ENCODE measurements around the gene PGAM1.
"Not testable (repeated sequence)": the region's sequence is repeated elsewhere in the genome, so short reads cannot be mapped to it uniquely, and the experiment has no call there.

The PGAM1 gene

DNA sequence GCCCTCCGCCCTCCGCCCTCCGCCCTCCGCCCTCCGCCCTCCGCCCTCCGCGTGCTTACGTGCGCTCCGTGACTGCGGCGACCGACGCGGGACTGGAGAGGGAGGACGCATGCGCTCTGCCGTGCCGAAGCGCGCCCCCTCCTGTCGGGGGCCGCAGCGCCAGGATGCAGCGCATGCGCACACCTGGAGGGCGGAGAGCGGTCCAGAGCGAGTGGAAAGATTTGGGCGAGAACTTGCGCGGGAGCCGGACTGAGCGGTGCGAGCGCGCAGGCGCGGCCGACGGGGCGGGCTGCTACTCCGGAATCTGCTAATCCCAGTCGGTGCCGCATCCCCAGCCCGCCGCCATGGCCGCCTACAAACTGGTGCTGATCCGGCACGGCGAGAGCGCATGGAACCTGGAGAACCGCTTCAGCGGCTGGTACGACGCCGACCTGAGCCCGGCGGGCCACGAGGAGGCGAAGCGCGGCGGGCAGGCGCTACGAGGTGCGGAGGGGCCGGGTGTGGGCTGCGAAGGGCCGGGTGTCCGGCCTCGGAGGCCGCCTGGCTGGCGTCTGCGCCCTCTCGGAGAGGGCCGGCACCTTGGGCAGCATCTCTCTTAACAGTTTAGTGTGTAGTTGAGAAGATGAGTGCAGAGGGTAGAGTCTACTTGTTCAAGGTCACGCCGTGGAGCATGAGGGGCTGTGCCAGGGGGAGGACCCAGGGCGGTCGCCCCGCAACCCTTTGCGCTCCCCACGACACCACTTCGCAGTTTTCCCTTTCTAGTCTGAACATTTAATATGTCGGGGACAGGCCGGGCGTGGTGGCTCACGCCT lies at the start of gene PGAM1:
PGAM1 (plus strand) TSS at position 228 of the 812 bp plus-strand sequence; CDS start at position 345, 117 bp downstream.
- peak; percentile 87 to 94 (median 89) for DNase-seq

DNA sequence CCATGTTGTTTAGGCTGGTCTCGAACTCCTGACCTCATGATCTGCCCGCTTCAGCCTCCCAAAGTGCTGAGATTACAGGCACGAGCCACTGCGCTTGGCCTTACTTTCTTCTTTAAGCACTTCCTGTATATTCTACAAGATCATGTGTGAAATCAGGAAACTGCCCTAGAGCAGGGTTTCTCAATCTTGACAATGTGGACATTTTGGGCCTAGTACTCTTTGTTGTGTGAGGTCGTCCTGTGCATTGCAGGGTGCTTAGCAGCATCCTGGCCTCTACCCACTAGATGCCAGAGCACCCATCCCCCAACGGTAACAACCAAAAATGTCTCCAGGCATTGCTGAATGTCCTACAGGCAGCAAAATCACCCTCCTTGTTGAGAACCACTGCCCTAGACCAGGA lies 49.6 kb upstream of the PGAM1 start:
- no peak for DNase-seq

DNA sequence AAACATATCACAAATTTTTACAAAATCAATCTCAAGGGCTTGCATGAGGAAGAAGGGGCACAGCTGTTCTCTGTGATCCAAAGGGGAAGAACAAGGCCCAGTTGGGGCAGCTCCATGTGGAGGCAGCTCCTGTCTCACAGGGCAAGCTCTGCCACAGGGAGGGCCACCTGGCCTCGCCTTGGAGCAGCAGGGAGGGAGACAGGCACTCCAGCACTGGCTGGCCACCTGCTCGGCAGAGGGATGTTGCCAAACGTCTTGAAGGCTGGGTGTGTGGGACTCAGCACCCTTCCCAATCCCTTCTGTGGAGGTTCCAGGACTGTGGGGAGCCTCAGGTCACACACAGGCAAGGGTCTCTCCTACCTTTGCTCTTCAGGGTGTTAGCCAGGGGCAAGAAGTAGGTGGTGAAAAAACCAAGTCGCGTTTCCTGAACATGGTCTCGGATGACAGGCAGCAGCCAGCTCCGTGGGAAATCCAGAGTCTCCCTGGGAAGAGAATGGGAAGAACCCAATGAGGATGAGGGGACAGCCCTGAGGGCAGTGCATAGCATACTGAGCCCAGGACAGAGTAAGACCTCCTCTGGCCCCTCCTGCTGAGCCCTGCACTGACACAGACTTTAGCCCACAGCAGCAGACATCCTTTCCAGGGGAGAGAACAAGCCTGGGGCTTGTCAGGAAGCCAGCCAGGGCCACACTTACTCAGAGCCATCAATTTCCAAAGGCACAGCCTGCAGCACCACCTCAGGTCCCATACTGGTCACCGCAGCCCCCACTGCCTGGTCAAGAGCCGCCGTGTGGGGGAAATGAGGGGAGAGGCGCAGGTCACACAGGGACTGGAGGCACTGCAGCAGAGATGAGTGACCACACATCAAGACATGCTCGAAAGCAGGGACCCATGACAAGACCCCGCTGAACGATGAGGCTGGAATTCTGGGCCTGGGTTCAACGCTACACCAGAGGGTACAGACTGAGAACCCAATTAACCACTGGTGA lies 46.8 kb upstream of the PGAM1 start:
- DNase-seq: no peak

DNA sequence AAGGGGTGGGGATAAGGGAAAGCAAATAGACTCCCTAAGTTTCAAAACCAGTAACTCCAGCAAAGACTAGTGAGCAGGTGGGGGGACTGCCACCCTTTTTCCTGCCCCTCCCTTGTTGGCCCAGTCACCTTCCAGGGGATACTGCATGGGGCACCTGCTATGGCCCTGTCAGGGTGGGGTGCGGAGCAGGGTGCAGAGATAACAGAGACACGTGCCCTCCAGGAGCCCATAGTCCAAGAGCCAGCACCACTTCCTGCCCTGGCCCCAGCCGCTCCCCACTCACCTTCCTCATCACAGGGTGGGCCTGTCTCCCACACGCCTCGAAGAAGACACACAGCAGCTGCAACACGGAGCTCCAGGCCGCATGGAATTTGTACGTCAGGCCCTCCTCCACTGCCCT lies 45.5 kb upstream of the PGAM1 start:
- no peak for DNase-seq

DNA sequence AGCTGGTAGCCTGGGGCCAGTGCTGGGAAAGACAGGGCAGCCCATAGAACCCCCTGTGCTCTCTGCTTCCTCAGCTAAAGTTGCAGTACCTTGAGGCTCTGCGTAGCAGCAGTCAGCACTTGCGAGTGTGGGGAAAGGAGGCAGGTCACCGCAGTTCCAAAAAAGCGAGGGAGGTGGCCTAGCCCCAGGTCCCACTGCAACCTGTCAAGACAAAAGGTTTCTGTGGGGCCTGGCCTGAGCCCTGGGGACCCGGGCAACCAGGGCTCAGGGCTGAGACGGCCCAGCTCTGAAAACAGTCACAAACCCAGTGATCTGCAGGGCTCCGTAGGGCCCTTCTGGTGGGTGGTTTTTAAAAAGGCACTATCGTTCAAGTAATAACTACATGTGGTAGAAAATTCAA lies 44.4 kb upstream of the PGAM1 start:
- DNase-seq: no peak

DNA sequence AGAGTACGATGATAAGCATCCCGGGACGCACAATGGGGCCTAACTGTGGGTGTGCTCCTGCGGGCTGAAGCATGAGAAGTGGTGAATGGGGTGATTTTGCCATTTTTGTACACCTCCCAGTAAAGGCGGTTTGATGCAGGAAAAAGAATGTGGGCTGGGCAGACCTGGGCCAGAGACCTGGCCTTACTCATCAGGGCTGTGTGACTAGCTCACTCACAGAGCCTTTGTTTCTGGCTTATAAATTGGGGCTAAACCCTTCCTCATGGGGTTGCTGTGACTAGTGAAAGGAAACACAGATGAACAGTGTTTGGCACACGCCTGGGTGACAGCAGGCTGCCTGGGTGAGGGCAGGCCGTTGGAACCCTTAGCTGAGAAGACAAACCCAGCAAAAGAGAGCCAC lies 42.8 kb upstream of the PGAM1 start:
- DNase-seq: no peak

DNA sequence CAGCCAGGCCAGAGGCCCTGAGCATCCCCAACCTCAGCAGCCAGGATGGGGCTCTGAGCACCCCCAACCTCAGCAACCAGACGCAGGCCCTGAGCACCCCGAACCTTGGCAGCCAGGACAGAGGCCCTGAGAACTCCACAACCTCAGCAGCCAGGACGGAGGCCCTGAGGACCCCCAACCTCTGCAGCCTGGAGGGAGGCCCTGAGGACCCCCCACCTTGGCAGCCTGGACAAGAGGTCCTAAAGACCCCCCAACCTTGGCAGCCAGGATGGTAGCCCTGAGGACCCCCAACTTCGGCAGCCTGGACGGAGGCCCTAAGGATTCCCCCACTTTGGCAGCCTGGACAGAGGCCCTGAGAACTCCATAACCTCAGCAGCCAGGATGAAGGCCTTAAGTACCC lies 41.8 kb upstream of the PGAM1 start:
- no peak for DNase-seq

DNA sequence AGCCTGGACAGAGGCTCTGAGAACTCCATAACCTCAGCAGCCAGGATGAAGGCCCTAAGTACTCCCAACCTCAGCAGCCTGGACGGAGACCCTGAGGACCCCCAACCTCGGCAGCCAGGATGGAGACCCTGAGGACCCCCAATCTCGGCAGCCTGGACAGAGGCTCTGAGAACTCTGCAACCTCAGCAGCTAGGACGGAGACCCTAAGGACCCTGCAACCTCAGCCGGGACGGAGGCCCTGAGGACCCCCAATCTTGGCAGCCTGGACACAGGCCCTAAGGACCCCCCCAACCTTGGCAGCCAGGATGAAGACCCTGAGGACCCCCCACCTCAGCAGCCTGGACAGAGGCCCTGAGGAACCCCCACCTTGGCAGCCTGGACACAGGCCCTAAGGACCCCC lies 41.4 kb upstream of the PGAM1 start:
- no peak for DNase-seq

DNA sequence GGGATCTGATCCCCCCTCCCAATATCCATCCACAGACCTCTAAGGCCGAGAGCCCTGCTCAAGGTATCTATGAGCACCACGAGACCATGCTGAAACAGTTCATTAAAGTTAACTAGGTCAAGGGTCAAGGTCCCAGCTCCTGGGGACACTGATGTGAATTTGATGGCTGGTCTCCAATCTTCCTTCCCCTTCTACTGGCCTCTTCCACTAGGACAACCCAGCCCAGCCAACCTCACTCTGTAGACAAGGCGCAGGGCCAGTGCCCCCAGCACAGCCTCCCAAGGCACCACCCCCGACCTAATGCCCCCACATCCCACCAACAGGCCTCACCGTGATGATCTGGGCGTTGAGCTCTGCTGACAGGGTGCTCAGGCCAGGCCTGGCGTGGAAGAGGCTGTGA lies 40.4 kb upstream of the PGAM1 start:
- no peak for DNase-seq

DNA sequence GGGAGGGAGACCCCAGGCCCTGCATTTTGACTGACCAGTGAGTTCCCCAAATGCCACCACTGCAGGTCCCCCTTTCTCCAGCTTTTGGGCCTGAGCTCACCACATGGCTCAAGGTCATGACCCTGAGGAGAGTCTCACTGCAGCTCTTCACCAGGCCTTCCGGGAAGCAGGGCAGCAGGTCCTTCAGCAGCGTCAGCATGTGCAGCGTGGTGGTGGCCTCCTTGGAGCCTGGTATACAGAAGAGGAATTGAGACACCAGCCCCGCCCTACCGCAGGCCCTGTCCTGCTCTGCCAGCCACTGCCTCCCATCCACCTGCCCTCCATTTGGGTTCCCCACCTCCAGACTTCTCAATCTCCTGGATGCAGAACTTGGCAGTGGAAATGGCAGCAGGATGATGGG lies 37.8 kb upstream of the PGAM1 start:
- DNase-seq: no peak

DNA sequence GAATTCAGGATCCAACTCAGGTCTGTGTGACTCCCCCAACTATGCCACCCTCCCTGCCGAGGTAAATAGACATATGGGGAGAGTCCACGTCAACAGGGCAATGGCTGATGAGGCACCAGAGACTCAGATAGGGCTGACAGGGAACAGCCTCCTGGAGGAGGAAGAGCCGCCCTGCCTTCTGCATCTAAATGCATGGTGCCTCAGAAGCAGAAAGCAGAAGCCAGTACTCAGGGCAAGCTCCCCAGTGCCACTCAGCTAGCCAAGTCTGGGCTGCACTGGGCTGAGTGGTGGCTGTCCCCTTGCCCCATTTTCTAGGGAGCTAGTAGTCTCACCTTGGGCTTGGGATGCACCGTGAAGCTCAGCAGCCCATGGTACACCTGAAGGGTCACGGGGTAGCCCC lies 35.9 kb upstream of the PGAM1 start:
- no peak for DNase-seq

DNA sequence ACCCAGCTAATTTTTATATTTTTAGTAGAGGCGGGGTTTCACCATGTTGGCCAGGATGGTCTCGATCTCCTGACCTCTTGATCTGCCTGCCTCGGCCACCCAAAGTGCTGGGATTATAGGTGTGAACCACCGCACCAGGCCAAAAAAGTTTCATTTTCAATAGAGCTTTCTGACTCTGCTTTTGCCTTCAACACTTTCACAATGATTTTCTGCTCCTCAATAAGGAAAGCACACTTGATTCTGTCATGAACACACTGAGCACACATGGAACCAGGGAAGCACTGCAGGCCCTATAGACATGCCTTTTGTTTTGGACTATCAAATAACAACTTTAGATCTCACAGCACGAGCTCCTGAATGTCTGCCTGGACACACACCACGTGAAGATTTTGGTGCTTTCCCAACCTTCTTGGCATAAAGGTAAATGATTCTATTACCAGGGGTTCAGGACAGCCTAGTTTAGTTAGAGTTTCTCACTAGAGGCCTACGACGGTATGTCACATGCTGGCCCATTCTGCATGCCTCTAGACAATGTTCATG lies 32.9 kb upstream of the PGAM1 start:
- DNase-seq: no peak

DNA sequence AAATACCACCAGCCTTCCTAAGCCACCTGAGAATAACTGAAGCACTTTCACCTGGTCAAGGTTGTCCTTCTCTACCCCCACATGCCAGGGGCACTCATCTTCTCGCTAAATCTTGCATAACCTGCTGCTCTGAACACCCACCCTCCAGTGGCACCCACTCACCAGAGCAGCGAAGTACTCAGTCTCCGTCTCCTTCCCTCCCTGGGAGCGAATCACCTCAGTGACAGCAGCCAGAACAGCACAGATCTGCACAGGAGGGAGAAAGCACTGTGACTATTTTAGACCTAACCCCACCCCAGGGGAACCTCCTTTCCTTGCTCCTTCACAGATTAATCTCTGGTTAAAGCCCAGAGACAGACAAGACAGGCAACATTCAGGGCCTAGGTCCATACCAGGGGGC lies 29.9 kb upstream of the PGAM1 start:
- DNase-seq: no peak

DNA sequence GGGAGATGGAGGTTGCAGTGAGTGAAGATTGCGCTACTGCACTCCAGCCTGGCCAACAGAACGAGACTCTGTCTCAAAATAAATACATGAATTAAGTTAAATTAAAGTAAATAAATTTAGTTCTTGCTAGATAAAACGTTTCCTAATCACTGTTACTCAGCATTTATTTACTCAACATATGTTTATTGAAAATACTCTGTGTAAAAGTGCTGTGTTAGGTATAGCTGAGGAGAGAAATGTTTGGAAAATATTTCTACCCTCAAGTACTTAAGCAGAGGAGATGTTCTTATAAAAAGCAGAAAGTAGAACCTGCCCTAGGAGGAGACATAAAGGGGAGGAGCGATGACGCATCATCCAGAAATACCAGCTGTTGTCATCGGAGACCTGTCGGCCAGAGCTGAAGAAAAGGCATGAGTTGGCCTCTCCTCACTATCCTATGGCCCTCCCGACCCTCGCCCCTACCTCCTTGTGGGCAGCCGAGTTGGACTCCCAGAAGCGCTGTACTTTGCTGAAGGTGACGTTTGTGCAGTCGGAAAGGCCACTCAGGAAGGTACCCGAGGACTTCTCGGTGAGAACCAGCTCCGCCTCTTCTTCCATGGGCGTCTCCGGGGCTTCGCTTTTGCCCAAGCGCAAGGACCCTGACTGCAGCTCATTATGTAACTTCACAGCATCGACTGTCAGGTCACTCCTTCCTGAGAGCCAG lies 26.0 kb upstream of the PGAM1 start:
- DNase-seq: peak in 2 of 3 experiments; percentile 8 to 39

DNA sequence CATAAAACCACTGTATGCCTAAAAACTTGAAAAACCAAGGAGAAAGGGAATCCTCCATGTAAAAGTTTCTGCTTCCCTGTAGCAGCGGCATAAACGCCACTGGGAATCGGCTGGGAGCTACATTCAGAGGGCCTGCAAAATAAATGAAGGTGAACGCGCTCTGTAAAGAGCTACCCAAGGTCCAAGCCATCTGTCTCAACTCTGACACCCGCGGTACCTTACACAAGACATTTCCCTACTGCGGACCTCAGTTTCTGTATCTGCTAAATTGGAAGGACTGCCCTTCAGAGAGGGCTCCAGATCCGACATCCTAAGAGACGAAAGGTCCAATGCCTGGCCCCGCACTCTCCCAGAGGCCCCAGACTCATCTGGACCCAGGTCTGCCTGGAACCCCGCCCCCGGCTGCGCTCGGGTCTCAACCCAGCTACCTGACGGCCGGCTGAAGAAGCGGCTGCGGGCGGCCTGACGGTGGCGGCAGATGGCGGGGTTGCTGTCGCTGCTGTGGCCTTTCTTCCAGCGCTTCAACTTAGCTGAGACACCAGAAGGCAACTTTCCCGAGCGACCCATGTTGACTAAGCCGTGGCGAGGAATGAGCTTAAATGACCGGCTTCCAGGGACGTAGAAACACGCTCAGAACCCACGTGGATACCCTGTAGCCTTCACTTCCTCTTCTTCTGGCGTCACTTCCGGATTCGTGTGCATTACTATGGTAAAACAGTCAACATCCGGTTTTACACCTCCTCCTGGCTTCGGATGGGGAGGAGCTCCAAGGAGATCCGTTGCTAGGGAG lies 25.1 kb upstream of the PGAM1 start, which contains the start of gene RRP12:
RRP12 (minus strand) TSS at position 676 of the 790 bp plus-strand sequence; CDS start at position 567, 109 bp downstream.
- peak; percentile 81 to 97 (median 91) for DNase-seq

DNA sequence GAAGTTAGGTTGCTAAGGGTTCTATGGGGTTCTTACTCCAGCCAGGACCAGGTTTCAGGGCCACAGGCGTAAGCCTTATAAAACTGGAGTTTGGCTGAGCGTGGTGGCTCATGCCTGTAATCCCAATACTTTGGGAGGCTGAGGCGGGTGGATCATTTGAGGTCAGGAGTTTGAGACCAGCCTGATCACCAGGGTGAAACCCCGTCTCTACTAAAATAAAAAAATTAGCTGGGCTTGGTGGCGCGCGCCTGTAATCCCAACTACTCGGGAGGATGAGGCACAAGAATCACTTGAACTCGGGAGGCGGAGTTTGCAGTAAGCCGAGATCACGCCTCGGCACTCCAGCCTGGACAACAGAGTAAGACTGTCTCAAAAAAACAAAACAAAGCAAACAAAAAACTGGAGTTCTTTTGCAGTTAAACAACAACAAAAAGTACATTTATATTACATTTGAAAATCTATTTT lies 24.5 kb upstream of the PGAM1 start:
- DNase-seq: no peak

DNA sequence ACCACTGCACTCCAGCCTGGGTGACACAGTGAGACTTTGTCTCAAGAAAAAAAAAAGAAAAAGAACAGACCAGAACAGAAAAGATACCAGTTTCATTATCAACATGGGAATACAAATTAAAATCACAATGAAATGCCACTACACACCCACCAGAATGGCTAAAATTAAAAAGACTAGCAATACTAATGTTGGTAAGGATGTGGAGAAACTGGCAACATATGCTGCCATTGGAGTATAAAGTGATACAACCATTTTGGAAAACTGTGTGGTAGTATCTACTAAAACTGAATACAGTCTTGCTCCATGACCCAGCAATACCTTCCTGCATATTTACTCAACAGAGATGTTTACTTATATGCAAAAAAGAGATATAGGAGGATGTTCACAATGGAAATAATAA lies 21.9 kb upstream of the PGAM1 start:
- no peak for DNase-seq

DNA sequence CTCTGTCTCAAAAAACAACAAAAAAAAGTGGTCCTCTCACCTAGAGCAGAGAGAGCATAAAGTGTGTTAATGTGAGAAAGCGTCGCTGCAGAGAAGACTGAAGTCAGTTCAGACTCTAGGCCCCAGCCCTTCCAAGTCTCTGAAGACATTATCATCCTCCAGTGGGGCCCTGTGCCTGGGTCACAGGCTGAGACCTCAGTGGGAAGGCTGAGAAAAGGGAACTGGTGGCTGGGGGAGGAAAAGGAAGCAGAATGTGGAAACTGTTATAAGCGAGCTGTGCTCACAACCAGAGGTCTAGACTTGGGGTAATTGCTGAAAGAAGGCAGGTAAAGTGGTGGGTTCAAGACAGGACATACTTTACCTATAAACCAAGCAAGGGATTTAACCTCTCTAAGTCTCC lies 19.9 kb upstream of the PGAM1 start:
- DNase-seq: no peak

DNA sequence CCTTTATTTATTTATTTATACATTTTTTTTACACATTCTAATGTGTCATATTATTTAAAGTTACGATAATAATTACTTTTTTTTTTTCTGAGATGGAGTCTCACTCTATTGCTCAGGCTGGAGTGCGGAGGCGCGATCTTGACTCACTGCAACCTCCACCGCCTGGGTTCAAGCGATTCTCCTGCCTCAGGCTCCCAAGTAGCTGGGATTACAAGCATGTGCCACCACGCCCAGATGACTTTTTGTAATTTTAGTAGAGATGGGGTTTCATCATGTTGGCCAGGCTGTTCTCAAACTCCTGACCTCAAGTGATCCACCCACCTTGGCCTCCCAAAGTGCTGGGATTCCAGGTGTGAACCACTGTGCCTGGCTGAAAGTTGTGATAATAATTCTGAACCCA lies 19.5 kb upstream of the PGAM1 start:
- DNase-seq: not testable (repeated sequence)

DNA sequence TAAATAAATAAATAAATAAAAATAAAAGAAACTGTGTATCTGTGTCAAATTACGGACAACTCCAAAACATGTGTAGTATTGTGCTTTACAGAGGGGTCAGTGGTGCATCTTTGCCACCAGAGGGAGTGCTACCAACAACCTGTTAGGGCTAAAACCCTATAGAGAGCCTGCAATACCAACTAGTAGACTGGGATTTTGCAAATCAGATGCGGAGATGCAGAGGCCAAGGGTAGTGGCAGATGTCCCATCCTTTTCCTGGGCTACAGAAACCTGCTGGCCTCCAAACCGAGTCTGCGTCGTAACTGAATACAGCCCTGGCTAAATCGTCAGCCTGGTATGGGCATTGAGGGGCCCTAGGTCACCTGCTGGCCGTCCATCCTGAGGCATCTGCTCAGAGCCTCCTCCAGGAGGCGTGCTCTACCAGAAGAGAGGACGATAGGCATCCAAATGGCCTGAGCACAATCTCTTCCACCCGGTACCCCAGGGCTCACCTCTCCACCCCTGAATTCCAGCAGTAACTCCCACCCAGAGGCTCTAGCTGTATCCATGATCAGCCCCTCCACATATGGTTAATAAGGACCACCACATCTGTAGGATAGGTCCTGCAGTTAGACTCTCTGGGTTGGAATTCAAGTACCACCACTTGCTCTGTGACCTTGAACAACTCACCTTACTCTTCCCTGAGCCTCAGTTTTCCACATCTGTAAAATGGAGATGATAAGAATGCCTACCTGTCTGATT lies 18.6 kb upstream of the PGAM1 start:
- peak; percentile 65 to 85 (median 74) for DNase-seq

DNA sequence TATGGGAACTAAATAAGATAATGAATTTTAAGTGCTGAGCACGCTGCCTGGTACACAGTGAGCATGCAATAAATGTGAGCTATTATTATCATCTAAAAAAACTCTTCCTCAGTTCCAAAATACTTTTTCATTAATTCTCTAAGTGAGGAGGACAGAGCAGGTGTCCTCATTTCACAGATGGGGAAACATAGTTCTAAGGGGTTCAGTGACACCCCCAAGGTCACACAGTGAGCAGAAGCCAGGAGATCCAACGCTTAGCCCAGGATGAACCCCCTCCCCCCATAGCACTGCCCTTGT lies 18.1 kb upstream of the PGAM1 start:
- no peak for DNase-seq
